Activated effector memory CD4-positive, alpha-beta T cell treated with Interleukin-2 at 50 U/mL for 16 hours (primary cell): ENCODE results near the gene SEMA3F.
"Not testable (repeated sequence)": the region's sequence is repeated elsewhere in the genome, so short reads cannot be mapped to it uniquely, and the experiment has no call there.

Source experiments
- DNase-seq: peaks from one replicate; pipeline ENCODE4 v3.0.0-alpha.2; 2020

Gene SEMA3F

GRCh38 chr3:50212502-50212901 lies 57.4 kb downstream of the SEMA3F start:
- no peak for DNase-seq

GRCh38 chr3:50212971-50213370 lies 57.8 kb downstream of the SEMA3F start:
- no peak for DNase-seq

- DNase-seq = no peak
Measured at GRCh38 chr3:50213373-50213772, 58.2 kb downstream of the SEMA3F start.

GRCh38 chr3:50214824-50215223 lies 59.7 kb downstream of the SEMA3F start:
- DNase-seq = no peak

- no peak for DNase-seq
Measured at GRCh38 chr3:50215529-50215928, 60.4 kb downstream of the SEMA3F start.

DNA sequence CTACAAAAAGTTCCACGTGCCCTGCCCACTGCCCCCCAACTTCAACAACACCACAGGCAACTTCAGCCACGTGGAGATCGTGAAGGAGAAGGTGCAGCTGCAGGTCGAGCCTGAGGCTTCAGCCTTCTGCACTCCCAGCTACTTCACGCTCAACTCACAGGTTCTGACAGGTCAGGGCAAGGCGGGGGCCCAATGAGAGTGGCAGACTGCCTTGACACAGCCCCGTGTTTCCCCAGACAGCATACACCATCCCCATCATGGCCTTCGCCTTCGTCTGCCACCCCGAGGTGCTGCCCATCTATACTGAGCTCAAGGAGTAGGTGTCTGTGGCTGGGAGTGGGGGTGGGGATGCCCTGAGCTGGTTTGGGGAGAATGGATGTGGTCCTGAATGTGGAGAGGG lies 62.6 kb downstream of the SEMA3F start:
- no peak for DNase-seq

GRCh38 chr3:50218448-50218847 lies 63.3 kb downstream of the SEMA3F start:
- no peak for DNase-seq

GRCh38 chr3:50219285-50219684 lies 64.2 kb downstream of the SEMA3F start:
- DNase-seq = no peak

DNA sequence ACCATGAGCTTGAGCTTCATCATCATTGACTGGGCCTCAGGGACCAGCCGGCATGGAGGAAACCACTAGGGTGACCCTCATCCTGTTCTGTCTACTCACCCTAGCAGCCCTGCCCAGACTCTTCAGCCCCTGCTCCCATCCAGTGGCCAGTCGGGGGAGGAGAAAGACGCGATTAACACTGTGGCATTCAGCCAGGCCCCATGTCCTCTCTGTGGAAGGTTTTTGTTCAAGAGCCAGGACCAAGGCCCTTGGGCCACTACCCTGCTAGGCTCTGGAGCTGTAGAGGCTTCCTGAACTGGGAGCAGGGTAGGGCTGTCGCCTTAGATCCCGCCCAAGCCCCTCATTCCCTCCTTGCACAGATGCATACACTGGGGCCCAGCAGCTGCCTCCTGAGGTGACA lies 65.0 kb downstream of the SEMA3F start:
- no peak for DNase-seq

GRCh38 chr3:50221051-50221410 lies 65.9 kb downstream of the SEMA3F start:
- DNase-seq = no peak

- no peak for DNase-seq
Measured at GRCh38 chr3:50221411-50222168, 66.5 kb downstream of the SEMA3F start.

DNA sequence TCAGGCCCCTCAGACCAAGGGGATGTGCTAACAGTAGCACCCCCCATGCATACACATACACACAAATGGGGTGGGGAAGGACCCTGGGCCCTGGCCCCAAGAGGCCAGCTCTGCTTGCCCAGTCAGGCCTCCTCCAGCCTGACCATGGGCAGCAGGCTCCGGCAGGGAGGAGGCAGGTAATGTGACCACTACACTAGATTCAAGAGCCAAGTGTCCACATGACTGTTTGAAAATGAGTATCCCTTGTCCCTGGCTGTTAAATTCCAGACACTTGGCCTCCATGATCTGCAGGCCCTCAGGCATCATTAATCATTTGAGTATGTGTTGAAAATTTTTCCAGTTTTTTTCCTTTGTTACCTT lies 67.0 kb downstream of the SEMA3F start:
- DNase-seq = no peak

- no peak for DNase-seq
Measured at GRCh38 chr3:50224639-50225038, 69.5 kb downstream of the SEMA3F start.

- DNase-seq = no peak
Measured at GRCh38 chr3:50226888-50227389, 71.8 kb downstream of the SEMA3F start.

- DNase-seq = peak; percentile 88
Measured at GRCh38 chr3:50227390-50228183, 72.5 kb downstream of the SEMA3F start.

DNA sequence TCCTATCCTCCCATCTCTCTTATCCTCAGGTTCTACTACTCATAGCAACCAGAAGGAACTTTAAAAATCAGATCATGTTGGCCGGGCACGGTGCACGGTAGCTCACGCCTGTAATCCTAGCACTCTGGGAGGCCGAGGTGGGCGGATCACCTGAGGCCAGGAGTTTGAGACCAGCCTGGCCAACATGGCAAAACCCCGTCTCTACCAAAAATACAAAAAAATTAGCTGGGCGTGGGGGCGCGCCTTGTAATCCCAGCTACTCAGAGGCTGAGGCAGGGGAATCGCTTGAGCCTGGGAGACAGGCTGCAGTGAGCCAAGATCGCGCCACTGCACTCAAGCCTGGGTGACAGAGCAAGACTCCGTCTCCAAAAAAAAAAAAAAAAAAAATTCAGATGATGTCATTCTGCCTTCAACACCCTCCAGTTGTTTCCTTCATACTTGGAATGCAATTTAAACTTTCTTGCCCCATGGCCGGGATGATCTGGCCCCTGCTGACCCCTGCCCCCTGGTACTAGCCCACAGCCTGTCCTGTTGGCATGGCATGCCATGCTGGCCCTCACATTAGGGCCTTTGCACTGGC lies 73.2 kb downstream of the SEMA3F start:
- DNase-seq = not testable (repeated sequence)

GRCh38 chr3:50229490-50229889 lies 74.4 kb downstream of the SEMA3F start:
- DNase-seq = no peak

GRCh38 chr3:50230104-50230793 lies 75.1 kb downstream of the SEMA3F start:
- no peak for DNase-seq

GRCh38 chr3:50230794-50231125 lies 75.6 kb downstream of the SEMA3F start:
- no peak for DNase-seq

GRCh38 chr3:50231581-50231980 lies 76.5 kb downstream of the SEMA3F start:
- no peak for DNase-seq

- no peak for DNase-seq
Measured at GRCh38 chr3:50232303-50232702, 77.2 kb downstream of the SEMA3F start.

- DNase-seq = no peak
Measured at GRCh38 chr3:50233176-50233575, 78.1 kb downstream of the SEMA3F start.

GRCh38 chr3:50235716-50236483 lies 80.8 kb downstream of the SEMA3F start, which contains the start of gene GNAI2:
Gene GNAI2 (plus strand): TSS chr3:50236204. CDS start chr3:50236336, 132 bp downstream.
- DNase-seq = peak; percentile 100
